Activated T-helper 1 cell treated with anti-CD3 and anti-CD28 coated beads, Interleukin-2, amount 50 U/mL, for 16 hours (primary cell): Measurements from ENCODE around the gene TMEM127.
"Not testable (repeated sequence)": the region's sequence is repeated elsewhere in the genome, so short reads cannot be mapped to it uniquely, and the experiment has no call there.

ENCODE experiments used
- DNase-seq, 2 donors: peaks; one replicate each; pipeline ENCODE4 v3.0.0-alpha.2; 2020; ENCODE audit warnings: low read depth in 1 of 2, low spot score in 1 of 2

TMEM127 gene

DNA sequence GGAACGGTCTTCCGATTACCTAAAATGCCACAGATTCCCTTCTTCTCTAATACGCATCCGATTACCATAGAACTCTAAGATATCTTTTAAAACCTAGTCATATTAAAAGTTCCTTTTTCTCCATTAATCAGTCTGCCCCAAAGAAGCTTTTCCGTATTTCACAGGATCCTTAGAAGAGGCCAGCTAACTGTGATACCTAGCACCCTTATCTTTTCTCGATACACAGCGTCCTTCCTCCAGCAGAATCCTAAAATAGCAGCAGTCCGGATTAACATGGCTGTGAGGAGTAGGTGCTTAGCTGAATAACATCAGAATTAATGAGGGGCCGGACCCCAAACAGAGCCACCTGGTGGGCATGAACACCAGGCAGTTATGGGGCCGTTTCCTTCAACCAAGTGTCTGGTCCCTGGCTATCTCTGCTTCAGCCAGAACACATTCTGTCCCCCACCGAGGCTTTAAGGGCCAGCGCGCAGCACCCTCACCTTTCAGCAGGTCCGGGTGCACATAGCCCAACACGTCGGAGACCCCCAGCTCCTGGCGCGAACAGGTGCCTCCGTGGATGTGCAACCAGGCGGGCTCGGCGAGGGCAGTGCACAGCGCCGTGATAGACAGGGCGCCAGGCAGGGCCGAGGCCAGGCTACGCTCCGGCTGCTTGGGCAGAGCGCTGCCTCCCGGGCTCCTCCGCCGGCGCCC lies 995 bp downstream of the TMEM127 start:
- DNase-seq: no peak

DNA sequence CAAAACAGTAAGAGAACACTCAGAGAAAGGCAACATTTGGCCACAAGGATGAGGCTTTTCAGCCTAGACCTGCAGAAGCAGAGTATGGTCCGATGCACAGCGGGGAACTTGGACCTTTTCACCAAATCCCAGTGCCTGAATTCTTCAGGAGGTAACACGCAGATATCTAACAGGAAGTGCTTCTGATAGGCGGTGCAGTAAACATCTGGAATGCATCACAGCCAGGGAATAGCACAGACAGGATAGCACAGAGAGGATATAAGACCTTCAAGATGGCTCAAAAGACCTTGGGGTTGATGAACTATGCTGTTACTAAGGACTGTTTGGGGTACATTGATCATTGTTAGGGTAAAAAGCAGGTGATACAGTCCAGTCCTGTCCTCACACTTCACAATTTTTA lies 1.7 kb downstream of the TMEM127 start:
- DNase-seq: no peak

DNA sequence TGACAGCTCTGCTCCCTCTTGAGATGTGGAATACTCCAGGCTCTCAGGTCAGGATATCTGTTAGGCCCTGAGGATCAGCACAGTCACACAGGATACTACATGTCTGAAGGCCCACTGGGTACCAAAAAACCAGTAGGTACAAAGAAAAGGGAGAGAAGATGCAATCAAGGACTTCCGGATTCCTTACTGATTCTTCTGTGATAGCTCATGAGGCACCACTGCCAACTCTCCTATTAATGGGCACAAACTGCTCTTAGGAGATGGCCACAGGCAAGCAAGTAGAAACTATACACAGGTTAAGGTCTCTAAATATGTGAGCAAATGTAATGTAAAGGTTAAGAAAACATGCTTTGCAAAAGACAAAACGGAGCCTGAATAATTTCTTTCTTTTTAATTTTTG lies 3.5 kb downstream of the TMEM127 start:
- DNase-seq: no peak

DNA sequence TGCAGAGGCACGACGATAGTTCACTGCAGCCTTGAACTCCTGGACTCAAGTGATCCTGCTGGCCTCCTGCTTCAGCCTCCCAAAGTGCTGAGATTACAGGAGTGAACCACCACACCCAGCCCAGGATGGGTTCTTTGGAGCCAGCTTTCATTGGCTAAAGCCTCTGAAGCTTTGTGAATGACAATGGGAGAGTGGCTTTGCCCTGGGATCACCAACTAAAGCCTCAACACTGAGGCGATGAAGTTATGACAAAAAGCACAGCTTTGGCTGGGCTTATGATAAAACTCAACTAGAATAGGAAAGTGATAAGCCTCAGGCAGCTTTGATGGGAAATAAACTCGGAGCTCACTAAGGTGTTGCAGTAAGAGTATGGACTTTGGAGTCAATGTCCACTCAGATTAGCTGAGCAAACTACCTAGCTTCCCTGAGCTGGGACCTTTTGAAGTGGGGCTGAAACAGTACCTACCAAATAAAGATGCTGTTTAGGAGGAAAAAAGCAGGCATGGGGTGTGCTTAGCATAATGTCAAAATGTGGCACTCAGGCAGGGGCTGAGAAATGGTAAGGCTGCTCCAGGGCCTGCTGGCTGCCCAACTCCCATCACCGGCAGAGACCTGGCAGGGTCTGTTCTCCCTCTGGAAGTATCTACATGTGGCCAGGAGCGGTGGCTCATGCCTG lies 4.3 kb downstream of the TMEM127 start:
- no peak for DNase-seq

DNA sequence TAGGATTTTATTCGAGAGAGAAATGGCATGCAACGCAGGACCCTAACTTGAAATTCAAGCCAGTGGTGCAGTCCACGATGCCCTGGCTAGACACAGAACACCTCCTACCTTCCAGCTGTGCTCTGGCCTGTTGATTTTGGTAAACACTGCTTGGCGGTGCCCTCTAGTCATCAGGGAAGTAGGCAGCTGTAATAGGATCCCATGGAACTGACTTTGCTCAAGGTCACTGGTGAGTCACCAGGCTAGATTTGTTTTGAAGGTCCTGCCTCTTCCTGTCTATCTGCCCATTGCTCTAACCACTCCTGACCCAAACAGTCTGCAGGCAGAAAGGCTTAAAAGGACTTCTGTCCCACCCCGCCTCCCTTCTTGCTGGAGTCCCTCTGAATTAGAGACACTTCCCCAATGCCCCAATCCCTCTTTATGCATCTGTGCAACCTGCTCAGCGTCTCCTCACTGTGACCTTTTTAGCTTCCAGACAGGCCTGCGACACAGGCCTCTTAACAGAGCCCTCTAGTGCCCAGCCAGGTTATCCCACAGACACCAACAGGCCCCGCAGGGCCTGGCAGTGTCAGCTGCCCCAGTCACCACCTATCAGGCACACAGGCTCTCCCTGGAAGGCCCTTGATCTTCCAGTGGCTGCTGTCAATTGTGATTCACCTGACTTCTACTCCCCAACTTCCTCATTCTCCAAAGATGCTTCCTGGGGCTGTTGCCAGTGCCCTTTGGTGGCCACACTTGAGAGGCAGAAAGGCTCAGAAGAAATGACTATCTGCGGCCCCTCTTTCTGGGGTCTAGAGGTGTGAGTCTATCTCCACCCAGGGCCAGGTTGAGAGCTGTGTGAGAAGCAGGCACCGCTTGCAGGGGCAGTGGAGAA lies 5.2 kb downstream of the TMEM127 start:
- no peak for DNase-seq

DNA sequence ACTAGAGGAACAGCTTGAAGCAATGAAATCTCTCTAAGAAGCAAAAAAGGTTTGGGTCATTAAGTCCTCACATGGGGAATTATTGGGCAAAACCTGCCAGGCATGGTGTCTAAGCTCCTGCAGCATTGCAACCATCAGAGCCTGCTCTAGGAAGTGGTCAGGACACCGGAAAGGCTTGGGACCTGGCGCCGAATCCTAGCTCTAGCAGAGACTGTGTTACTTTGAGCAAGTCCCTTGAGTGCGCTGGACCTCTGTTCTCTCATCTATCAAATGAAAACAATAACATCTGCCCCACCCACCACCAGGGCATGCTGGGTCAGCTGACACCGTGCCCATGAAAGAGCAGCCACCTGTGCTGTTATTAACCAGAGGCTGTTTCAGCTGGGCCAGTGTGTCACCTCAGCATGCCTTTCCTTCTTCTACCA lies 6.3 kb downstream of the TMEM127 start:
- DNase-seq: no peak

DNA sequence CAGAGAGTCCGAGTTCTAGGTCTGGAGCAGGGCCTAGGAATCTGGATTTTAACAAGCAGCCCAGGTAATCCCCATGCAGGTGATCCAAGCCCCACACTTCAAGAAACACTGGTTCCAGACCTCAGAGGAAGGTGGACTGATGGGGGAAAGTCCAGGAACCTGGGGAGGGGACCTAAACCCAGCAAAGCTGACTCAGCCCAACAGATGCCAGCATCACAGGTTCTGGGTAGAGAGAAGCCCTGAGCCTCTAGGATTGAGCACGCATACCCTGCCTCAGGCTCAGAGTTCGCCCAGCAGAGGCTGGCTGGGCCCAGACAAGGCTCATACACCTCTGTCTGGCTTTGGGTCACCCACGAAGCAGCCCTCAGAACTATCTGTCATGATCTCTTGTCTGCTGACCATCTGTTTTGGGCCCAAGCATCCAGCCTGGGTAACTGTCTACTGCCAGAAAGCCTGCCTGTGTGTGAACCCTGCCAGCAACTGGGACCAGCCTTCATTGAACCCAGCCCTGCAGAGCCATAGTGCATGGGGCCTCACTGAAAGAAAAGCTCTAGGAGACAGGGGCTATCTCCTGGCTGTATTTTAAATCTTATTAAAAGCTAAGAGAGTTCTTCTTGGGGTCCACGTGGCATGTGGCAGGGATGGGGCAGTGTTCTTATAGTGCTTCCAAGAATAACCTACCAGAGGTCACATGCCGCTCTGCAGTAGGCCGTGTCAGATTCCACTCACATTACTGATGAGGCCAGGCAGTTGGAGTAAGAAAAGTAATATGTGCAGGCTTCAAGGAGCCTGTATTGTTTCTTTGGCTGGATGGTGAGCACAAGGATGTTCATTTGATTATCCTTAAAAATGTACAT lies 7.4 kb downstream of the TMEM127 start:
- DNase-seq: no peak

DNA sequence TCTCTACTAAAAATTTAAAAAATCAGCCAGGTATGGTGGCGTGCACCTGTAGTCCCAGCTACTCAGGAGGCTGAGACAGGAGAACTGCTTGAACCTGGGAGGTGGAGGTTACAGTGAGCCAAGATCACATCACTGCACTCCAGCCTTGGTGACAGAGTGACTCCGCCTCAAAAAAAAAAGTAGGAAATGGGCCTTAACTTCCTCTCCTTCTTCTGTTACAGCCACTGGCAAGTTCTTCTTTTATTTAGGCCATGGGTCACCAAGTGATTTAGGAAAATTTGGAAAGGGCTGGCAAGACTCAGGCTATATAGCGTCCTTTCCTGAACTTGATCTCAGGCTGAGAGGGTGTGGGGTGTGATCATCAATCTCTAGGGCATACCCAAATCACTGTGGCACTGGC lies 8.1 kb downstream of the TMEM127 start:
- DNase-seq: not testable (repeated sequence)

DNA sequence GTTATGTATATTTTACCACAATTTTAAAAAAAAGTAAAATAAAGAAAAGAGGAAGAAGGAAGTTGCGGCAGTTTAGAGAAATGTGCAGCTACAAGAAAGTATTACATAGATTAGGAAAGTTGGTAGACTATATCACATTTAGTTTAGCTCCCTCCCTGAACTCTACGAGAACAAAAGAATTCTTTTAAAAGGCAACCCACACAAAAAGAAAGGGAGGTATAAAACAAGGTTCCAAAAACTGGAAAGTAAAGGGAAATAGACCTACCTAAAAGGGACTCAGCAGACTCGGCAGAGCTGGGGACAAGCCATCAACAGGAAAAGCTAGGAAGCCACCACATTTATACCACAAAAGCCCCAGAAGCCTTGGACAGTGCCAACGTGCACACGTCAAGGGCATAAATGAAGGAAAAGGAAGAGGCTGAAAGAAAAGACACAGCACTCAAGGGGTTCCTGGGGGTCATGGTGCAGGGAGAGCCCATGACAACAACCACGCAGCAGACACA lies 9.1 kb downstream of the TMEM127 start:
- no peak for DNase-seq

DNA sequence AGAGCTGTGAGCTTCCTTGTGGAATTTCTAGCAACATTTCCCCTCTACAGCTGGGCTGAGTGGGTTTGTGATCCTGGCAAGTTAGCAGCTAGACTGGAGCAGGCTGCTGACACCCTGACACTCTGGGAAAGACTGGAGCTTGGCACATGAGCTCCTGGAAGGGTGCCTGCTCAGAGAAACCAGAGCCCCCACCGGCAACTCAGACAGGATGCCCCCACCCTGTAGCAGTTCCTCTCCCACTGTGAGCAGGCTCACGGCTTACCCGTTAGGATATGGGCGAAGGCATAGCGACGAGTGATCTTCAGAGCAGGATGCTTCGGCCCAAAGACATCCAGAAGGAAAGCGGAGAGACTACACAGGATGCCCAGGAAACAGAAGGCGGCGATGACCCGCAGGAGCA lies 11.2 kb downstream of the TMEM127 start:
- DNase-seq: no peak

DNA sequence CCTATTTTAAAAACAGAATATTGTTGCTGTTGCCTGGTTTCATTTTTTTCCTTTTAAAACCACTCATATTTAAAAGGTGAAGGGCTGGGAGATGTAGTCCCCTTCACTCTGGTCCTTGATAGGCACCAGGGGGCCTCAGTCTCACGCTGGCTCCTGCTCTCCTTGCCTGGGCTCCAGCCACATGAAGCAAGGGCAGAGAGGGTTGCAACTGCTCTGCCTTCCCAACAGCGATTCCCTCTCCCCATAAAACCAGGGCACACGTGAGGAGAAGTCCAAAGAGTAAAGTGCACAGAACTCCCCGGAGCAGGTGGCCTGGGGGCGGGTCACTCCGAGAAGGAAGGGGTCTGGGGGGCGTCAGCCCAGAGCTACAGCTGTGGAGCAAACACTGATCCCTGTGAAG lies 12.8 kb downstream of the TMEM127 start:
- DNase-seq: no peak

DNA sequence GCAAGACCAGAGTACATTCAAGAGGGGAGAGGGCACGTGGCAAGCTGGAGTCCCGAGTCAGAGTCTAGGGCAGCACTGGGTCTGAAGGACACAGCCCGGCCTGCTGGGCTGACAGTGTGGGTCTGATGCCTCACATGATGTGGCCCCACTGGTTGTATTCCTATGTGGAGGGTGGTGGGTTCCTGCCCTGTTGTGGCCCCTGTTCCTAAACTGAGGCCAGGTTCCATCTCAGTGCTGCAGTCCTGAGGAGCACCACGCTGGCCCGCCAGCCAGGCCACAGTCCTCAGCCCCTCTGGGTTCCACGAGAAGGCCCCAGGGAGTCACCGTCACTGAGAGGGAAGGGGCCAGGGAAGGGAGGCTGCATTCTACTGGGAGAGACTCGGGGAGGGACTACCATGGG lies 13.3 kb downstream of the TMEM127 start:
- no peak for DNase-seq

DNA sequence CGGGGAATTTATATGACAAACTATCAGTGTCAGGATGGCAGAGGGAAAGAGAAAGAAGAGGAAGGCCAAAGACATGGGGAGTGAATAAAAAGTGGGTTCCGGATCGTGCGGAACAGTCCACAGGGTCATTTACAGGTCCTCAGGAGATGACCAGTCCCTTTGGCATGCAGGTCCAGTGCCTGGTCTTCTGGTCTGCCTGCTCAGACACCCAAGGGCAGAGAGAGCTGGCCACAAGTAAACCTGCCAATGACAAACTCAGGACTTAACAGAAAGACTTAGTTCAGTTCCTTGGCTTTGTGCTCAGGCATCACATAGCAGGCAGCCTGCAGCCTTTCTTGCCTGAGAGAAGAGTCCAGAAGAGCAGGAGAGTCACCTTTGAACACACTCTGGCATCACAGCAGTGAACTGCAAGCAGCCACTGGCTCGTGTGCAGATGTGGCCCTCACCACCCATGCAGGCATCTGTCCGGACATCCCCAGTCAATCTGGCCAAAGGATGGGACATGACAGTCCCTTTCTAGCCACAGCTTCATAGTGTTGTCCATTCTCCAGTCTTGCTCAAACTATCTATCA lies 14.0 kb downstream of the TMEM127 start:
- no peak for DNase-seq

DNA sequence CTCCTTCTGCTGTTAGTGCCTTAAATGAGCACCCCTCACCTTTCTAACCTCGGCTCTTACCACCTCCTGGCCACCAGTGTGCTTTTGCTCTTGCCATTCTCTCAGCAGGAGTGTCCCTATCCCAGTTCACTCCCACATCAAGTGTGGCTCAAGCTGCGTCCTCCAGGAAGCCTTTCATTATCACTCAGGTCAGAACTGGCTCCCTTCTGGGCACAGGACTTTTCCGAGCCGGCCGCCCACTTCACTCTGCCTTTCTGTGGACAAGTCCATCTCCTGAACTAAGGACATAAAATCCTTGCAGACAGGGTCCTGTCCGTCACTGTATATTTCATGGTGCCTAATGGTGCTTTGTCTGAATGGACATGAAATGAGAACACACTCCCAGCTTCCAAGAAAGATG lies 15.6 kb downstream of the TMEM127 start:
- DNase-seq: no peak

DNA sequence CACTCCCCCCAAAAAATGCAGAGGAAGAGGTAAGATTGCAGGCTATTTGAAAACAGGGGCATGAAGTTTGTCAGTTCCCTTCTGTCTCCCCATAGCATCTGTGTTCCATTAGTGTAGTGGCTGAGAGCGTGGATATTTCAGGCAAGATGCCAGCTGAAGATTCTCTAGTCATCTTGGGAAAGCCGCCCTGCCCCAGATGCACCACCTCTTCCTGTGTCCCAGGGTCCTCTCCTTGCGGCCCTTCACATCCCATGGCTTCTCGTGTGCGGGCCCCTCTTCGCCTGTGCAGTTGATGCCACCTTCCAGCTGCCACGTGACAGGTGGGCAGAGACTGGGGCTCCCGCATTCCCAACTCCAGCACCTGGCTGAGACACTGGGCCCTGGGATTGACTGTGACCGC lies 16.1 kb downstream of the TMEM127 start:
- no peak for DNase-seq

DNA sequence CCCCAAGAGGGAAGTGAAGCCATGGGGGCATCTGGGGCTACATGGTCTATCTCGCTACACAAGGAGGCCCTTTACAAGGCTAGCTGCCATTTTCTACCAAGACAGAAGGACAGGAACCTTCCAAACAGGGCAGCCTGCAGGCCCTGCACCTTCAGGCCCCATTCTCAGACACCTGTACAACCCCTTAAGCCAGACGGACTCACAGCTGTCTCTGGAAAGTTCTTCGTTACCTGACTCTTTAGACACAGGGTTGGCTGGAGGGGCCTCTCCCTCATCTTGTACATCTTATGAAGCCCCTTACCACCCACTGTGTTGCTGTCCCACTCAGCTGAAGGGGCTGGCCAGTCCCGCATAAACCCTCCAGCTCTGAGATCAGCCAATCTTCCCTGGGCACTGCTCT lies 17.2 kb downstream of the TMEM127 start:
- no peak for DNase-seq

DNA sequence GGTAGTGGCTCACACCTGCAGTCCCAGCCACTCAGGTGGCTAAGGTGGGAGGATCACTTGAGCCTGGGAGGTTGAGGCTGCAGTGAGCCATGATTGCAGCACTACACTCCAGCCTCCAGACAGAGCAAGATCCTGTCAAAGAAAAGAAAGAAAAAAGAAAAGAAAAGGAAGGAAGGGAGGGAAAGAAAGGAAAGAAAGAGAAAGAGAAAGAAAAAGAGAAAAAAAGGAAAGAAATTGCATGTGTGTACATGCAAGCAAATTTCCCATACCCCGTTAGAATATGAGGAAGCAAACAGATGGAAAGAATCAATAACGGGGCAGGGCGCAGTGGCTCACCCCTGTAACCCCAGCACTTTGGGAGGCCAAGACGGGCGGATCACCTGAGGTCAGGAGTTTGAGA lies 17.9 kb downstream of the TMEM127 start:
- no peak for DNase-seq

DNA sequence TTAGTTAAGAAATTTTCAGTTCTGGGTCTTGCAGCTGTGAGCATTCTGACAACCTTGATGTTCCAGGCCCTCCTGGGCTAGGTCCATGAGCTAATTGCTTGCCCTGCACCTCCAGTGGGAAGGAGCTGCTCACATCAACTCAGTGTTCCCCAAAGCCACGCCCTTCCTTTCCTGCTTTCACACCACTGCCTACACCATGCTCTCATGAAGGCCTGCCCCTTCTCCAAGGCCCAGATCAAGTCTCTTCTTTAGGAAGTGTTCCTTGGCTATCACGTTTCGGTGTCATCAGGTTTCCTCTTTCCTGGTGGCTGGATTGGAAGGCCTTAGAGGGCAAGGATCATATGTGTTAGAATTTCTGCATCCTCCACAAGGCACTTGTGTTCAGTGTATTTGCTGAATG lies 18.8 kb downstream of the TMEM127 start:
- DNase-seq: no peak

DNA sequence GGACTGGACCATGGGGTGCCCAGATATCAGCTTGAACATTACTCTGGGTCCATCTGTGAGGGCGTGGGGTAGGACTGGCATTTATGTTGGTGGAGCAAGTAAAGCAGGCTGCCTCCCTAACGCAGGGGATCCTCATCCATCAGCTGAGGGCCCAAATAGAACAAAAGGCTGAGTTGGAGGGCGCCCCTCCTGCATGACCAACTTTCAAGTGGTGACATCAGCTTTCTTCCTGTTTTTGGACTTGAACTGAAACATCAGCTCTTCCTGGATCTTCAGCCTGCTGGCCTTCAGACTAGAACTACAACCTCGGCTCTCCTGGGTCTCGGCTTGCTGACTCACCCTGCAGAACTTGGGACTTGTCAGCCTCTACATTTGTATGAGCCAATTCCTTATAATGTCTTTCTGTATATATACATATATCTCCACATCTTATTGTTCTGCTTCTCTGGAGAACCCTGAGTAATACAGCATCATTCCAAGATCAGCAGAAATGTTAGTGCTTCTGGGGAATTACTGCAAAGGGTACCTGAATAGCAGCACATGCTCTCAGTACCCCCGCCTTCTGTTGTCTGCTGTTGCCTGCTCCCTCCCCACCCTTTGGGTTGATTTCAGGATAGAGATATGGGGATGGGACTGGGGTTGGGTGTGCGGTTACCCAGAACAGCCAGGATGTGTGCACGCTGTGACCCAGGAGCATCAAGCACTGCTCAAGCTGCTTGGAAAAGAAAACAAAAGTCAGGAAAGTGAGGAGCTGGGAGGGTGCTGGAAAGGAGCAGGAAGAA lies 20.0 kb downstream of the TMEM127 start:
- DNase-seq: no peak

DNA sequence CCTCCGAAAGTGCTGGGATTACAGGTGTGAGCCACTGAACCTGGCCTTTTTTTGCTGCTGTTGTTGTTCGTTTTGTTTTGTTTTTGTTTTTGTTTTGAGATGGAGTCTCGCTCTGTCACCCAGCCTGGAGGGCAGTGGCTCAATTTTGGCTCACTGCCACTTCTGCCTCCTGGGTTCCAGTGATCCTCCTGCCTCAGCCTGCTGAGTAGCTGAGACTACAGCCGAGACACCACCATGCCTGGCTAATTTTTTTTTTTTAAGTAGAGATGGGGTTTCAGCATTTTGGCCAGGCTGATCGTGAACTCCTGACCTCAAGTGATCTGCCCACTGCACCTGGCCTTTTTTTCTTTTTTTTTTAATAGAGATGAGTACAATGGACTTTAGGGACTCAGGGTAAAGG lies 22.0 kb downstream of the TMEM127 start:
- DNase-seq: no peak
